Heart left ventricle (tissue), 13 donors: ENCODE results near the gene SMC6.

Experiments used
- CTCF ChIP-seq, 12 donors: fragments of 200-600 bp; sonication (generic) in 4 of 12; IDR thresholded peaks; one replicate each; pipeline versions ENCODE4 v1.5.0 to v1.8.0; 2018 to 2022; ENCODE audit warnings: antibody characterized with exemption in 12 of 12, mild to moderate bottlenecking in 5 of 12
- POLR2A ChIP-seq, 2 donors: fragments of 450-650 bp; IDR thresholded peaks; one replicate each; pipeline ENCODE4 v1.6.1; 2017; ENCODE audit warnings: antibody characterized with exemption in 2 of 2, mild to moderate bottlenecking in 2 of 2, moderate library complexity in 2 of 2
- donor health status: ischemic (EF 13 %, LVEDD 7.1; RV severe dilation, severe dysfunction).
- donor health status: DM: no; HTN: yes; CAD: no.
- donor health status: DM: no; HTN: no; CAD: no.
- donor health status: ischemic (EF 25% LVEDD 6.9; RV normal size, moderate dysfunction).
- donor health status: ischemic (EF 25% LVEDD 5.7; RV mildly dilated, moderate dysfunction).
- donor health status: ischemic (EF 35%, LVEDD 5.7; RV mildly dilated, moderate dysfunction).
- donor health status: nonischemic (EF 11% LVEDD 7.7; RV severe dilation, severe dysfunction).
- donor health status: DM: yes; HTN: yes; CAD: no.
- donor health status: PGD.
- donor health status: ischemic (EF 29% LVEDD 5.4; RV normal size, mild dysfunction).
- donor health status: nonischemic (EF 23%, LVEDD 6.1; RV moderate dilation, normal function).

GRCh38 chr2:17795309-17795708 is 41.7 kb upstream of the SMC6 start:
- no peak for TF ChIP-seq CTCF (IDR thresholded peaks at IDR 0.05)
- TF ChIP-seq POLR2A (IDR thresholded peaks at IDR 0.05): no peak
